WTC11 (cell line): ENCODE measurements around the gene ST3GAL5. TPM values are rescaled to one million over a fixed set of nuclear protein-coding genes. Genes with fewer than 3 reads are reported as not detected.

Experiments used
- ATAC-seq: fragments of 200-7000 bp; cut with Tn5 transposase; 2 replicates; pipeline ENCODE4 v1.10.0; 2021; ENCODE audit warnings: mild to moderate bottlenecking, moderate library complexity
- CTCF ChIA-PET: fragments of 300-600 bp; sonication (Branson Sonifier 250); formaldehyde crosslinking; loops from one replicate; lab custom pipeline; 2021; ENCODE audit warnings: antibody characterized with exemption; lab: Charles Lee
- POLR2A ChIA-PET: fragments of 350-600 bp; sonication (Branson Sonifier 250); formaldehyde crosslinking; loops from one replicate; lab custom pipeline; 2021; ENCODE audit warnings: antibody characterized with exemption; lab: Charles Lee
- DNase-seq: peaks from one replicate; pipeline ENCODE4 v3.0.0; 2021; ENCODE audit warnings: low spot score
- H3K27ac Mint-ChIP-seq: 2 replicates; pipeline ENCODE4 v1.8.0; 2021; ENCODE audit warnings: mixed read lengths
- H3K27me3 Mint-ChIP-seq: 2 replicates; pipeline ENCODE4 v1.8.0; 2021; ENCODE audit warnings: low read depth, mild to moderate bottlenecking, moderate library complexity, mixed read lengths
- H3K36me3 Mint-ChIP-seq: 2 replicates; pipeline ENCODE4 v1.8.0; 2021; ENCODE audit warnings: mixed read lengths
- H3K4me1 Mint-ChIP-seq: 2 replicates; pipeline ENCODE4 v1.8.0; 2022; ENCODE audit warnings: mixed read lengths
- H3K4me3 Mint-ChIP-seq: 2 replicates; pipeline ENCODE4 v1.8.0; 2021; ENCODE audit warnings: mild to moderate bottlenecking, moderate library complexity, mixed read lengths
- H3K9me3 Mint-ChIP-seq: 2 replicates; pipeline ENCODE4 v1.8.0; 2021; ENCODE audit warnings: mixed read lengths
- CREB1 ChIP-seq: sonication (generic); formaldehyde crosslinking; IDR thresholded peaks from 2 replicates; pipeline ENCODE4 v1.8.0; 2023; ENCODE audit warnings: mild to moderate bottlenecking, missing genetic modification reagents
- CREM ChIP-seq: sonication (generic); formaldehyde crosslinking; IDR thresholded peaks from 2 replicates; pipeline ENCODE4 v1.8.1; 2022; ENCODE audit warnings: mild to moderate bottlenecking, missing genetic modification reagents, moderate library complexity
- EMX1 ChIP-seq: fragments of 250-450 bp; sonication (Bioruptor Pico); IDR thresholded peaks from 2 replicates; pipeline ENCODE4 v1.8.0; 2021; ENCODE audit warnings: mild to moderate bottlenecking
- GTF2I ChIP-seq: fragments of 250-450 bp; sonication (Bioruptor Pico); conservative IDR thresholded peaks from 2 replicates; pipeline ENCODE4 v1.4.0; 2021; ENCODE audit warnings: mild to moderate bottlenecking
- JAZF1 ChIP-seq: fragments of 250-450 bp; sonication (Bioruptor Pico); IDR thresholded peaks from 2 replicates; pipeline ENCODE4 v1.9.0; 2021; ENCODE audit warnings: moderate library complexity, mild to moderate bottlenecking, inconsistent platforms
- NFATC4 ChIP-seq: fragments of 250-450 bp; sonication (Bioruptor Pico); IDR thresholded peaks from 2 replicates; pipeline ENCODE4 v1.9.0; 2021; ENCODE audit warnings: mild to moderate bottlenecking
- NFE2L1 ChIP-seq: sonication (generic); formaldehyde crosslinking; IDR thresholded peaks from 2 replicates; pipeline ENCODE4 v1.8.1; 2023; ENCODE audit warnings: missing genetic modification reagents
- ZBTB21 ChIP-seq: sonication (generic); formaldehyde crosslinking; IDR thresholded peaks from 2 replicates; pipeline ENCODE4 v1.8.1; 2023; ENCODE audit warnings: mild to moderate bottlenecking, missing genetic modification reagents, borderline replicate concordance
- ZNF121 ChIP-seq: sonication (generic); formaldehyde crosslinking; IDR thresholded peaks from 2 replicates; pipeline ENCODE4 v1.8.0; 2023; ENCODE audit warnings: missing genetic modification reagents
- ZNF219 ChIP-seq: sonication (generic); formaldehyde crosslinking; IDR thresholded peaks from 2 replicates; pipeline ENCODE4 v1.8.0; 2023; ENCODE audit warnings: missing genetic modification reagents, mild to moderate bottlenecking, borderline replicate concordance
- ZNF263 ChIP-seq: sonication (generic); formaldehyde crosslinking; IDR thresholded peaks from 2 replicates; pipeline ENCODE4 v1.8.1; 2022; ENCODE audit warnings: low read depth, mild to moderate bottlenecking, moderate library complexity, missing genetic modification reagents
- ZNF423 ChIP-seq: fragments of 250-450 bp; sonication (Bioruptor Pico); IDR thresholded peaks from 2 replicates; pipeline ENCODE4 v2.1.2; 2022; ENCODE audit warnings: mild to moderate bottlenecking, moderate library complexity
- total RNA-seq: library from RNA; stranded (reverse); gene quantifications from 3 replicates; pipeline ENCODE4 v1.2.3, GENCODE V29; 2021
- TF ChIP-seq, protein P1 (sequence below): sonication (generic); formaldehyde crosslinking; IDR thresholded peaks from 2 replicates; pipeline ENCODE4 v1.8.0; 2023; ENCODE audit warnings: mild to moderate bottlenecking, missing genetic modification reagents
- TF ChIP-seq, protein P2 (sequence below): fragments of 250-450 bp; sonication (Bioruptor Pico); IDR thresholded peaks from 2 replicates; pipeline ENCODE4 v1.9.0; 2021; ENCODE audit warnings: mild to moderate bottlenecking
- TF ChIP-seq, protein P3 (sequence below): sonication (generic); formaldehyde crosslinking; IDR thresholded peaks from 2 replicates; pipeline ENCODE4 v1.8.0; 2022; ENCODE audit warnings: mild to moderate bottlenecking, missing genetic modification reagents

The ST3GAL5 gene
- total RNA-seq, 1 experiment from 2014 or later: 5.9 TPM

DNA sequence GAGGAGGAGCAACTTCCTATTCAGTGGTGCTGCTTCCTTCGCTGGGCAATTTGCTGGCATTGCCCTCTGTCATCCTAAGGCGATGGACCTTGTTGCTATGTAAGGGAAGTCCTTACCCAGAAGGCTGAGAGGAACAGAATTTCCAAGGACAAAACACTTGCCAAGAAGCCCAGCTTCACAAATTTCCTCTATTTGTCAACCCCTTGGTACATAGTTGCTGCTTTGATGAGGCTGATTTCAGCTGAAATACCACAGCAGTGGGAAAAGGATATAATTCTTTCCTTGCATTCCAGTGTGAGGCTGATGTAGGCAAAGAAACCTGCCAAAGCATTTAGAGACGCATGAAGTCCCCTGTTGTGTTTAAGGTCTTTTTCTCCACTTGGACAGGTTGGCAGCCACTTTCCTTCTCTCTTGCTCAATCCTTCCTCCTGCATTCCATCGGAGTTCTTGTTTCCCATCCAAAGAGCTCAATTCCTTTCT is 16.4 kb upstream of the ST3GAL5 start (continued):
- TF ChIP-seq, protein P1, sequence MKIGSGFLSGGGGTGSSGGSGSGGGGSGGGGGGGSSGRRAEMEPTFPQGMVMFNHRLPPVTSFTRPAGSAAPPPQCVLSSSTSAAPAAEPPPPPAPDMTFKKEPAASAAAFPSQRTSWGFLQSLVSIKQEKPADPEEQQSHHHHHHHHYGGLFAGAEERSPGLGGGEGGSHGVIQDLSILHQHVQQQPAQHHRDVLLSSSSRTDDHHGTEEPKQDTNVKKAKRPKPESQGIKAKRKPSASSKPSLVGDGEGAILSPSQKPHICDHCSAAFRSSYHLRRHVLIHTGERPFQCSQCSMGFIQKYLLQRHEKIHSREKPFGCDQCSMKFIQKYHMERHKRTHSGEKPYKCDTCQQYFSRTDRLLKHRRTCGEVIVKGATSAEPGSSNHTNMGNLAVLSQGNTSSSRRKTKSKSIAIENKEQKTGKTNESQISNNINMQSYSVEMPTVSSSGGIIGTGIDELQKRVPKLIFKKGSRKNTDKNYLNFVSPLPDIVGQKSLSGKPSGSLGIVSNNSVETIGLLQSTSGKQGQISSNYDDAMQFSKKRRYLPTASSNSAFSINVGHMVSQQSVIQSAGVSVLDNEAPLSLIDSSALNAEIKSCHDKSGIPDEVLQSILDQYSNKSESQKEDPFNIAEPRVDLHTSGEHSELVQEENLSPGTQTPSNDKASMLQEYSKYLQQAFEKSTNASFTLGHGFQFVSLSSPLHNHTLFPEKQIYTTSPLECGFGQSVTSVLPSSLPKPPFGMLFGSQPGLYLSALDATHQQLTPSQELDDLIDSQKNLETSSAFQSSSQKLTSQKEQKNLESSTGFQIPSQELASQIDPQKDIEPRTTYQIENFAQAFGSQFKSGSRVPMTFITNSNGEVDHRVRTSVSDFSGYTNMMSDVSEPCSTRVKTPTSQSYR (CRISPR knock-in tag): no peak
- TF ChIP-seq ZNF423 (CRISPR knock-in tag) (no peak), ZNF219 (CRISPR knock-in tag) (no peak)

DNA sequence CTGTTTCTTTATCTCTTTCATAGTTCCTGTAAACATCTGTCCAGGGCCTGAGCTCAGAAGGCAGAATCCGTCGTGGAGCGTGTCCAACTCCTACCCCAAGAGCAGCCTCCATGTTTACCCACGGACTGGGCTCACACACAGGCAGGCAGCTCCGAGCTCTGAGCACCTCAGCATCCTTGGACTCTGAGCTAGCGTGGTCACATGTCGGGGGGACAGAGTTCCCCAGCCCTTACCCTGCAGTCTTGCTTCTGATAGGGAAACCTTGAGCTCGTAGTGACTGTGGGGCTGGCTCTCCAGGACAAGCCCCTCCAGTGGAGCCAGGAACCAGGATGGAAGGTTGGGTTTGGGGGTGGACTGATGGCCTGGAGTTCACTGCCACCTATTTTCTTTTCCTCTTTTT is 15.1 kb upstream of the ST3GAL5 start:
- peaks cover 5% of the 10 kb centered on the region; the same call in 1 of the 2 replicates for H3K4me1 Mint-ChIP-seq
- H3K27me3 Mint-ChIP-seq: no peaks in the 10 kb centered on the region; the same call in 1 of the 2 replicates
- no peaks in the 10 kb centered on the region for H3K36me3 Mint-ChIP-seq
- ATAC-seq: no peak
- H3K4me3 Mint-ChIP-seq: no peak overlapping the region
- TF ChIP-seq EMX1 (CRISPR knock-in tag): no peak
- TF ChIP-seq CREM (CRISPR knock-in tag): no peak
- no peak for TF ChIP-seq JAZF1 (CRISPR knock-in tag)
- TF ChIP-seq ZBTB21 (CRISPR knock-in tag): no peak
- TF ChIP-seq NFE2L1 (CRISPR knock-in tag): no peak
- TF ChIP-seq, protein P1 (CRISPR knock-in tag): no peak
- no peak for TF ChIP-seq ZNF263 (CRISPR knock-in tag)
- TF ChIP-seq GTF2I (CRISPR knock-in tag): no peak
- TF ChIP-seq, protein P2, sequence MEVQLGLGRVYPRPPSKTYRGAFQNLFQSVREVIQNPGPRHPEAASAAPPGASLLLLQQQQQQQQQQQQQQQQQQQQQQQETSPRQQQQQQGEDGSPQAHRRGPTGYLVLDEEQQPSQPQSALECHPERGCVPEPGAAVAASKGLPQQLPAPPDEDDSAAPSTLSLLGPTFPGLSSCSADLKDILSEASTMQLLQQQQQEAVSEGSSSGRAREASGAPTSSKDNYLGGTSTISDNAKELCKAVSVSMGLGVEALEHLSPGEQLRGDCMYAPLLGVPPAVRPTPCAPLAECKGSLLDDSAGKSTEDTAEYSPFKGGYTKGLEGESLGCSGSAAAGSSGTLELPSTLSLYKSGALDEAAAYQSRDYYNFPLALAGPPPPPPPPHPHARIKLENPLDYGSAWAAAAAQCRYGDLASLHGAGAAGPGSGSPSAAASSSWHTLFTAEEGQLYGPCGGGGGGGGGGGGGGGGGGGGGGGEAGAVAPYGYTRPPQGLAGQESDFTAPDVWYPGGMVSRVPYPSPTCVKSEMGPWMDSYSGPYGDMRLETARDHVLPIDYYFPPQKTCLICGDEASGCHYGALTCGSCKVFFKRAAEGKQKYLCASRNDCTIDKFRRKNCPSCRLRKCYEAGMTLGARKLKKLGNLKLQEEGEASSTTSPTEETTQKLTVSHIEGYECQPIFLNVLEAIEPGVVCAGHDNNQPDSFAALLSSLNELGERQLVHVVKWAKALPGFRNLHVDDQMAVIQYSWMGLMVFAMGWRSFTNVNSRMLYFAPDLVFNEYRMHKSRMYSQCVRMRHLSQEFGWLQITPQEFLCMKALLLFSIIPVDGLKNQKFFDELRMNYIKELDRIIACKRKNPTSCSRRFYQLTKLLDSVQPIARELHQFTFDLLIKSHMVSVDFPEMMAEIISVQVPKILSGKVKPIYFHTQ (CRISPR knock-in tag): no peak
- no peak for TF ChIP-seq ZNF121 (CRISPR knock-in tag)
- TF ChIP-seq, protein P3, sequence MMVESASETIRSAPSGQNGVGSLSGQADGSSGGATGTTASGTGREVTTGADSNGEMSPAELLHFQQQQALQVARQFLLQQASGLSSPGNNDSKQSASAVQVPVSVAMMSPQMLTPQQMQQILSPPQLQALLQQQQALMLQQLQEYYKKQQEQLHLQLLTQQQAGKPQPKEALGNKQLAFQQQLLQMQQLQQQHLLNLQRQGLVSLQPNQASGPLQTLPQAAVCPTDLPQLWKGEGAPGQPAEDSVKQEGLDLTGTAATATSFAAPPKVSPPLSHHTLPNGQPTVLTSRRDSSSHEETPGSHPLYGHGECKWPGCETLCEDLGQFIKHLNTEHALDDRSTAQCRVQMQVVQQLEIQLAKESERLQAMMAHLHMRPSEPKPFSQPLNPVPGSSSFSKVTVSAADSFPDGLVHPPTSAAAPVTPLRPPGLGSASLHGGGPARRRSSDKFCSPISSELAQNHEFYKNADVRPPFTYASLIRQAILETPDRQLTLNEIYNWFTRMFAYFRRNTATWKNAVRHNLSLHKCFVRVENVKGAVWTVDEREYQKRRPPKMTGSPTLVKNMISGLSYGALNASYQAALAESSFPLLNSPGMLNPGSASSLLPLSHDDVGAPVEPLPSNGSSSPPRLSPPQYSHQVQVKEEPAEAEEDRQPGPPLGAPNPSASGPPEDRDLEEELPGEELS (CRISPR knock-in tag): no peak
- no peak for TF ChIP-seq NFATC4 (CRISPR knock-in tag)
- no peak for TF ChIP-seq CREB1 (CRISPR knock-in tag)
- no peak overlapping the region for H3K27ac Mint-ChIP-seq
- POLR2A ChIA-PET: interaction anchor here (1.4 kb wide), 1 partner anchor 32 kb away, joined by 3 read pairs; no protein-coding TSS in a partner anchor
- CTCF ChIA-PET: interaction anchor here (1.4 kb wide), 1 partner anchor 76 kb away, joined by 4 read pairs; no protein-coding TSS in a partner anchor
- no peak for DNase-seq
- no peaks in the 10 kb centered on the region for H3K9me3 Mint-ChIP-seq
